Retinal pigment epithelial cell (primary cell): ENCODE results near the gene SIRT4.

ENCODE experiments used
- DNase-seq: peaks from one replicate; pipeline ENCODE4 v3.0.0-alpha.2; 2010; ENCODE audit warnings: low read depth
- H3K4me3 ChIP-seq: 2 replicates; pipeline ENCODE4 v1.5.1; 2011; ENCODE audit warnings: mild to moderate bottlenecking, low read length, control low read depth, moderate library complexity
- TF ChIP-seq, protein P1 (sequence below): conservative IDR thresholded peaks from 2 replicates; pipeline ENCODE4 v1.5.1; 2011; ENCODE audit warnings: low read depth, low read length, control low read depth, inconsistent platforms

SIRT4 gene

DNA sequence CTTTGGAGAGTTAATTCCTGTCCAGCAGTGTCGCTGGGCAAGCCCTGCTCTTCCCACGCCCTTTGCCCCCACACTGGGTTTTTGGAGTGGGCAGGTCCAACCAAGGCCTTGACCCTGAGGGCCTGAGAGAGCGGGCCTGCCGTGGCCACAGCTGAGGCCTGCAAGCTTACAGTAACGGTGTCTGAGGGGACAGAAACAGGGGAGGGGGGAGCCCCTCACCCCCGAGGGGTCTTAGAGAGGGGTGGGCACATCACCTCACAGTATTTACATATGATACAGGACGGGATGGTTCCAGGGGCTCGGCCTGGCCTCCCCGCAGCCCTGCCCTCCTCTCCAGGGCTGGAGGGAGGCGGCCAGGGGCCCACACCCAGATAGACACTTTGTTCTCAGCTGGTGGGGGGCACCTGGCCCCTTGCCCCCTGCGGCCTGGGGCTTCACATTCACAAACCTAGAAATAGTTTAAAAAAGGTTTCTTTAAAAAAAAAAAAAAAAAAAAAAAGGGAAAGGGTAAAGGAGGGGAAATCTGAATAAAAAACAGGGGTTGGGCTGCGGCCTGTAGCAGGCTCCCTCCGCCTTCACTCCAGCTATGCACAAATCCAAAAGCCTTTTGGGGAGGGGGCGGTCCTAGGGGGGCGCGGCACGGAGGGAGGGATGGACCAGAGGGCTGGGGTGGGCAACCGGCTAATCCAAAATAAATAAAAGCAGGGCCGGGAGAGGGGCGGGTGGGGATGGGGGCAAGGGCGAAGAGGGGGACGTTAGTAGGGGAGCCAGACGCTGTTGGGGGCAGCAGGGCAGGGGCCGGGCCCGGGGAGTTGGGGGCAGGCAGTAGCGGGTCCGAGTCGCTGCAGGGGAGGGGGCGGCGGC, 40.3 kb downstream of the SIRT4 start:
- TF ChIP-seq, protein P1, sequence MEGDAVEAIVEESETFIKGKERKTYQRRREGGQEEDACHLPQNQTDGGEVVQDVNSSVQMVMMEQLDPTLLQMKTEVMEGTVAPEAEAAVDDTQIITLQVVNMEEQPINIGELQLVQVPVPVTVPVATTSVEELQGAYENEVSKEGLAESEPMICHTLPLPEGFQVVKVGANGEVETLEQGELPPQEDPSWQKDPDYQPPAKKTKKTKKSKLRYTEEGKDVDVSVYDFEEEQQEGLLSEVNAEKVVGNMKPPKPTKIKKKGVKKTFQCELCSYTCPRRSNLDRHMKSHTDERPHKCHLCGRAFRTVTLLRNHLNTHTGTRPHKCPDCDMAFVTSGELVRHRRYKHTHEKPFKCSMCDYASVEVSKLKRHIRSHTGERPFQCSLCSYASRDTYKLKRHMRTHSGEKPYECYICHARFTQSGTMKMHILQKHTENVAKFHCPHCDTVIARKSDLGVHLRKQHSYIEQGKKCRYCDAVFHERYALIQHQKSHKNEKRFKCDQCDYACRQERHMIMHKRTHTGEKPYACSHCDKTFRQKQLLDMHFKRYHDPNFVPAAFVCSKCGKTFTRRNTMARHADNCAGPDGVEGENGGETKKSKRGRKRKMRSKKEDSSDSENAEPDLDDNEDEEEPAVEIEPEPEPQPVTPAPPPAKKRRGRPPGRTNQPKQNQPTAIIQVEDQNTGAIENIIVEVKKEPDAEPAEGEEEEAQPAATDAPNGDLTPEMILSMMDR, result no peak
- no peak for DNase-seq
- H3K4me3 ChIP-seq, result no peak overlapping the region

DNA sequence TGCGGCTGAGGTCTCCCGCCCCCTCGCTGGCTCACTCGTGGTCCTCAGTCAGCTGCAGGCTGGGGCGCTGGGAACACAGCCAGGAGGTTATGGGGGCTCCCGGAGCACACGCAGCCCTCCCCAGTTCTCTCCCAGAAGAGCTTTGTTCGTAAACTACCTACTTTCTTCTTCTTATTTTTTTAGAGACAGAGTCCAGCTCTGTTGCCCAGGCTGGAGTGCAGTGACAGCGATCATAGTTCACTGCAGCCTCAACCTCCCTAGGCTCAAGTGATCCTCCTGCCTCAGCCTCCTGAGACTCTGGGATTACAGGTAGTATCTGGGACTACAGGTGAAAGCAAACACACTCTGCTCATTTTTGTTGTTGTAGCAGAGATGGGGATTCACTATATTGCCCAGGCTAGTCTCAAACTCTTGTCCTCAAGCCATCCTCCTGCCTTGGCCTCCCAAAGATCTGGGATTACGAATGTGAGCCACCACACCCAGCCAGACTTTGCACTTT, 41.0 kb downstream of the SIRT4 start:
- TF ChIP-seq, protein P1, result no peak
- no peak for DNase-seq

DNA sequence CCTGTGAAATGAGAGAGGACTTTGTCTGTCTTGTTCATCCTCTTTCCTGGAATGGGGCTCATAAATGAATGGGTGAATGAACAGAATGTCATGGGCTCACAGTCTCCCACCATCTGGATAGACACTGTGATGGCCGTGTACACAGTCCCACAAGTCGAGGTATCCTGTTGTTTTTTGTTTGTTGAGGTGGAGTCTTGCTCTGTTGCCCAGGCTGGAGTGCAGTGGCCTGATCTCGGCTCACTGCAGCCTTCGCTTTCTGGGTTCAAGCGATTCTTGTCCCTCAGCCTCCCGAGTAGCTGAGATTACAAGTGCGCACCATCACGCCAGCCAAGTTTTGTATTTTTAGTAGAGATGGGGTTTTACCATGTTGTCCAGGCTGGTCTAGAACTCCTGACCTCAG, 41.6 kb downstream of the SIRT4 start:
- no peak overlapping the region for H3K4me3 ChIP-seq
- TF ChIP-seq, protein P1, result no peak
- no peak for DNase-seq

More for the DNA sequence above, 41.0 kb downstream of the SIRT4 start:
- no peak overlapping the region for H3K4me3 ChIP-seq

DNA sequence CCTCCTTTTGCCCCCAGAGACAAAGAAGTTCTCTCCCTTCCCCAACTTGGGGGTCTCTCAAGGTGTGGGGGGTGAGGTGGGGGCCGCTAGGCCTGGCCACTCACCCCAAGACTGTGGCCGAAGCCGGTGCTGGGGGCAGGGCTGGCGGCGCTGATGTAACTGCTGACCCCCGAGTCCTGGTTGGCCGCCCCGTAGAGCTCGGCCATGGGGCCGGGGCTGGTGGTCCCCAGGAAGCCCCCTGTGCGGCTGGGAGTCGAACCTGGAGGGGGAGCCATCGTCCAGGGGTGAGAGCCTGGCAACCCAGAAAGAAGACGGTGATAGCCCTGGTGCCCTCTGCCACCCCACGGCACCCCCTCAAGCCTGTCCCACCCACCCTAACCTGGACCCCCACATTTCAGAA, 43.9 kb downstream of the SIRT4 start:
- DNase-seq, result no peak
- H3K4me3 ChIP-seq, result no peak overlapping the region
- TF ChIP-seq, protein P1, result no peak

DNA sequence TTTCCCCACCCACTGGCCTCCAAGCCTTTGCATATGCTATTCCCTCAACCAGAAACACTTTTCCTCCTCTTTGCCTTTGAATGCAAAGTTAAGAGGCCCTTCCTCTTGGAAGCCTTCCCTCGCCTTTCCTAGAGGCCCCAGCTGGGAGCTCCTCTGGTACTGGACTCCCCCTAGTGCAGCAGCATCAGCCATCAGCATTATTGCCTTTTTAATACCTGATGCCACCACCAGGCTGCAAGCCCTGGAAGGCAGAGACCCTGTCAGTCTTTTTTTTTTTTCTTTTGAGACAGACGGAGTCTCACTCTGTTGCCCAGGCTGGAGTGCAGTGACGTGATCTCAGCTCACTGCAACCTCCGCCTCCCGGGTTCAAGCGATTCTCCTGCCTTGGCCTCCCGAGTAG, 44.6 kb downstream of the SIRT4 start:
- TF ChIP-seq, protein P1, result no peak
- H3K4me3 ChIP-seq, result no peak overlapping the region
- no peak for DNase-seq

DNA sequence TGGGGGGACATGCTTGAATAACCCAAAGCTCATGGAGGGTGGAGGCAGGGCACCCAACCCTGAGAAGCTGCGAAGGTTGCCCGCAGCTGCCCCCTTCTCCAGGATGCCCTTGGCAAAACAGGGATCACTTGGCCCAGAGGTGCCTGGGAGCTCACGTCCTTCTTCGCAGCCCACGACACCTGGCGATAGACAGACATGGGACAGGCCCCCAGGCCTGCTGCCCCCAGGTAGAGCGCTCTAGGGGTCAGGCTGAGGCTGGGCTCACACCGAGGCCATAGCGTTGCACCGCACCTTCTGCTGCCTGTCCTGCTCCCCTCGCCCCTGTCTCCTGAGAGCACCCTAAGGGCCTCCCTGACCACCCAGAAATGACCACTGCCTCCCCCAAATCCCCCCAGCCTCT, 45.6 kb downstream of the SIRT4 start:
- TF ChIP-seq, protein P1, result no peak
- no peak for DNase-seq

More for the DNA sequence above, 45.6 kb downstream of the SIRT4 start:
- H3K4me3 ChIP-seq, result no peak overlapping the region
